Uterus (tissue), 4 donors: ENCODE data around the gene RIOX2. TPM values are rescaled to one million over a fixed set of nuclear protein-coding genes. Genes with fewer than 3 reads are reported as not detected.

Experiments used
- DNase-seq, 2 donors: peaks; one replicate each; pipeline ENCODE4 v3.0.0-alpha.2; 2019 to 2020
- H3K27ac ChIP-seq, 2 donors: fragments of 200-600 bp; sonication (generic); 1 replicate in 1 of 2; 2 replicates in 1 of 2; pipeline ENCODE4 v1.5.1; 2016 to 2018
- H3K27me3 ChIP-seq, 2 donors: fragments of 200-600 bp; sonication (generic); one replicate each; pipeline ENCODE4 v1.5.1; 2018 to 2019; ENCODE audit warnings: control low read depth in 1 of 2
- H3K36me3 ChIP-seq, 2 donors: fragments of 200-600 bp; sonication (generic); one replicate each; pipeline ENCODE4 v1.5.1; 2019; ENCODE audit warnings: control low read depth in 1 of 2
- H3K4me1 ChIP-seq, 2 donors: fragments of 200-600 bp; sonication (generic); one replicate each; pipeline ENCODE4 v1.5.1; 2018 to 2019; ENCODE audit warnings: control low read depth in 1 of 2
- H3K4me3 ChIP-seq, 2 donors: fragments of 200-600 bp; sonication (generic); 1 replicate in 1 of 2; 2 replicates in 1 of 2; pipeline ENCODE4 v1.5.1; 2018 to 2019; ENCODE audit warnings: mild to moderate bottlenecking in 1 of 2
- H3K9me3 ChIP-seq, 2 donors: fragments of 200-600 bp; sonication (generic); one replicate each; pipeline ENCODE4 v1.5.1; 2019; ENCODE audit warnings: control low read depth in 1 of 2
- CTCF ChIP-seq, 4 experiments: fragments of 200-600 bp in 2 of 4; fragments of 450-650 bp in 2 of 4; sonication (generic) in 2 of 4; IDR thresholded peaks; one replicate each; pipeline ENCODE4 v1.5.1; 2016 to 2019; ENCODE audit warnings: antibody characterized with exemption in 4 of 4, mild to moderate bottlenecking in 2 of 4, moderate library complexity in 1 of 4
- POLR2A ChIP-seq, 2 donors: fragments of 450-650 bp; IDR thresholded peaks; one replicate each; pipeline ENCODE4 v1.6.1; 2016; ENCODE audit warnings: antibody characterized with exemption in 2 of 2, mild to moderate bottlenecking in 1 of 2, moderate library complexity in 1 of 2
- intact Hi-C: fragments of 100-400 bp; cut with DNase I; formaldehyde crosslinking; loops from one replicate; pipeline ENCODE4 v1.15.1; 2023; ENCODE audit warnings: low total_unique reads
- total RNA-seq, 4 donors: library from RNA; depleted of rRNA in 3 of 4; stranded (reverse); fragments of >200 nt in 3 of 4; gene quantifications; one replicate each; pipeline versions ENCODE4 v1.1.0 to v1.2.4, GENCODE V29; 2014 to 2023
- donor health status: DM: yes; HTN: yes; CAD: no.

Gene RIOX2
- 10 to 100 TPM in 3 of 4 donors, 1 to 10 TPM in 1; 8.8 to 35.5 (median 22.1) TPM for total RNA-seq

GRCh38 chr3:97971679-97972567 is at the start of gene RIOX2:
Gene RIOX2, minus strand, starts transcription at chr3:97972431. Its CDS starts 4,838 bp downstream, at chr3:97967593.
- TF ChIP-seq POLR2A (IDR thresholded peaks at IDR 0.05): peak in 1 of 2 donors; percentile 67
- TF ChIP-seq CTCF (IDR thresholded peaks at IDR 0.05): peak in 1 of 4 experiments; percentile 15
- Histone ChIP-seq H3K27ac (peak within 1 kb of the TSS; percentile 80 to 90), H3K27me3 (no peaks in the 10 kb centered on the region), H3K4me3 (peak within 1 kb of the TSS; percentile 79 to 85), H3K4me1 (peaks cover 0 to 6% of the 10 kb centered on the region in 2 donors), H3K9me3 (no peaks in the 10 kb centered on the region), H3K36me3 (no peaks in the 10 kb centered on the region)
- peak; percentile 60 to 62 for DNase-seq
- intact Hi-C loops: no loop called here

DNA sequence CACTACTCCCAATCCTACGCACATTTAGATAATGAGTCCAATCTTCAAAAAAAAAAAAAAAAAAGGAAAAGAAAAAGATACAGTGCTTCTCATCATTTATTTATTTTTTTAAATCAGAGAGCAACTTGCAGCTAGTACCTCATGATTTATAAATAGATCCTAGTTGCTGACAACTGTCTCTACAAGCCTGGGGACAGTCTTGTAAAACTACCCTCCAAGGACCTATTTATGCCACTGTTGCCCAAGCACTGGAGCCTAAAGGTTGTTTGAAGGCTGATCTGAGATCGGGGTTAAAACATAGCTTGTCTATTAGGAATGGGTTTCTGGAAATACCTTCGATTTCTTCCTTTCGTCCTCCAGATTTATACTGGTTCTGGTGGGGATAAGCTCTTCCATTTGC is 48.2 kb upstream of the RIOX2 start:
- Histone ChIP-seq H3K4me3 (no peak overlapping the region), H3K27me3 (no peaks in the 10 kb centered on the region), H3K4me1 (no peaks in the 10 kb centered on the region), H3K9me3 (no peaks in the 10 kb centered on the region), H3K36me3 (no peaks in the 10 kb centered on the region), H3K27ac (no peak overlapping the region)
- DNase-seq: no peak
- intact Hi-C loops: no loop called here
- TF ChIP-seq CTCF (IDR thresholded peaks at IDR 0.05): no peak
- TF ChIP-seq POLR2A (IDR thresholded peaks at IDR 0.05): no peak

DNA sequence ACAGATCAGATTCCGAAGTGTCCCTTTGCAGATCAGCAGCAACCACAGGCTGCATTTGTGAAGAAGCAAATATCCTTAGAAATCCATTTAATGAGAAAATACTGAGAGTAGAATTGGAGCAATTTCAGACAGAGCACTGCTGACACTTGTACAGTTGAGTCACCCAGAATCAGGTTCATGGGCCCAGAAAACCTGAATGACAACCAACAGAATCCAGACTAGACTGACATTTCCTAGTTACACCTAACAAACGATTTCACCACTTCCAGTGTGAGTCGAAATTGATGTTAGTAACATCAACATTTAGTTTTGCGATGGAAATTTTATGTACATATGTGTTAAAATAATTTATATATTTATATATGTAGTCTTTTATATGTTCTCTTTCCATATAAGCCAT is 46.1 kb upstream of the RIOX2 start:
- H3K27me3 ChIP-seq: no peaks in the 10 kb centered on the region
- no peak for DNase-seq
- H3K9me3 ChIP-seq: no peaks in the 10 kb centered on the region
- no peaks in the 10 kb centered on the region for H3K36me3 ChIP-seq
- H3K27ac ChIP-seq: no peak overlapping the region
- peaks cover 0 to 5% of the 10 kb centered on the region in 2 donors for H3K4me1 ChIP-seq
- intact Hi-C loops: no loop called here
- no peak for TF ChIP-seq POLR2A (IDR thresholded peaks at IDR 0.05)
- TF ChIP-seq CTCF (IDR thresholded peaks at IDR 0.05): no peak
- no peak overlapping the region for H3K4me3 ChIP-seq

GRCh38 chr3:98014268-98014585 is 42.0 kb upstream of the RIOX2 start:
- no peak for TF ChIP-seq CTCF (IDR thresholded peaks at IDR 0.05)
- TF ChIP-seq POLR2A (IDR thresholded peaks at IDR 0.05): no peak
- no peak overlapping the region for H3K27ac ChIP-seq
- peaks cover 0 to 5% of the 10 kb centered on the region in 2 donors for H3K4me1 ChIP-seq
- H3K9me3 ChIP-seq: no peaks in the 10 kb centered on the region
- no peaks in the 10 kb centered on the region for H3K36me3 ChIP-seq
- no peak for DNase-seq
- no peak overlapping the region for H3K4me3 ChIP-seq
- intact Hi-C loops: no loop called here
- no peaks in the 10 kb centered on the region for H3K27me3 ChIP-seq
